HG02885 (cell line): ENCODE measurements around the gene MAP4K2.

Experiments used
- ATAC-seq: cut with Tn5 transposase; IDR thresholded peaks from one replicate; pipeline ENCODE4 v1.9.1; 2021; ENCODE audit warnings: mild to moderate bottlenecking; ENCODE audit not compliant: unreplicated experiment, poor library complexity

The MAP4K2 gene

DNA sequence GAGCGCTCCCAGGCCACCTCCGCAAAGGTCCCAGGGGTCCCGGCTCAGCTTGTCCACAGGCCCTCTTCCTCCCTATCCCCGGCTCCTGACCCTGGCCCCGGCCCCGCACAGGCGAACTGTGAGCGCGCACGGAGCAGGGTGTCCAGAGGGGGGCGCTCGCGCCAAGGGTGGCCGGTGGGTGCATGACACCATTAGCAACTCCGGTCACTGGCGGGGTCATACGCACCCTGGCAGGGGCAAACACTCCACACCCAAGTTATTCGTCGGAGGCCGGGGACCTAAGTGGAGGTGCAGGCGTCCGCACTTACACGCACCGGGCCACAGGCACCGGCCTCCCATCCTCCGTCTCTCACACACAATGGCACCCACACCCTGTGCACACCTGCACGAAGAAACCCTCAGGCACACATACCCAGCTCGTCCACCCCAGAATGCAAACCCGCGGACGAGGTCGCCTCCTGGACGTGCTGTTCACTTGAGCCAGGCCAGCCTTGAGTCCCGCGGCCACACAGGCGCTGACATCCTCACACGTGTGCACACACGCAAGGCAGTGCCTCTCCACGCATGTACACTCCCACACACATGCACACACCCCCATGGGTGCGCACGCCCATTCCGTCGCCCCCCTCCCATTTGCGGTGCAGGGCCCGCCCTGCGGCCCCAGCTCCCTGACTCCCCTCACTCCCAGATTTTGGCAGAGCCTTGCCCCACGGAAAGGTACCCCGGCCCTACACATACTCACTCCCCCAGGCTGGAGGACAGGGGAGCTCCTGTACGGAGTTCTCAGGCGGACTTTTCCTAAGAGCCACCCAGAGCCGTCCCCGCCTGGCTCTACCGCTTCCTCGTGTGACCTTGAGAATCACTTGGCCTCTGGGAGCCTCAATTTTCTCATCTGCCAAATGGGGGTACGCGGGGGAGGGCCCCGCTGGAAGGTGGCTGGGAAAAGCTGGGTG, 59.1 kb downstream of the MAP4K2 start, which contains the start of gene RASGRP2:
TSS of gene RASGRP2 (minus strand) at position 552 of the 953 bp plus-strand sequence. CDS start 1,276 bp downstream, outside the sequence.
- no peak for ATAC-seq

DNA sequence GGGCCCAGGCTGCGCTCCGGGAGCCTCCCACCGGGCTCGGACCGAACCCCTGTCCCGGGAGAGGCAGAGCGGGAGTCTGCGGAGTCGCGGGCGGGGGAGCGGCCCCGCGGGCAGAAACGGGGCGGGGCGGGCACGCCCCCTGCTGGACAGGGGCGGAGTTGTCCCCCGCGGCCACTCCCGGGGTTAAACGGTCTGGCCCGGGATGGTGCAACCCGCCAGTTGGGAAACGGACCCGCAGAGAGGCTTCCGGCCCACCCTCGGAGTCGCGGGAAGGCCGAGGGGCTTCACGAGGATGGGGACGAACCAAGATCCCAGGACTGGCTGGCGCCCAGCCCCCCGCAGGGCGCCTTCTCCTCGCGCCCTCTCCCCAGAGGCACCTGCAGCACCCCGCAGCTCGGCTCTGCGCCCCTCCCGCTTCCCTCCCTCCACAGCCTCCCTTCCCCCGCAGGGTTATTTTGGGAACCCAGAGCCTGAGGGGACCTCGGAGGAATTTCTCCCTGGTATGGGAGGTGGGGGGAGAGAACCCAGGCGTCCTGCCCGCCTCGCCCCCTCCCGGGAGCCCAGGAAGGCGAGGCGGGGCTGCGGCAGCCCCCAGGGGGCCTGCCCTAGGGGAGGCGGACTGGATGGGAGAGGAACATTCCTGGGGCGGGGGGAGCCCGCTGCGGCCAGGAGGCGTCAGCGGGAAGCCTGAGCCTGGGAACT, 60.0 kb downstream of the MAP4K2 start:
- peak; percentile 45 for ATAC-seq

DNA sequence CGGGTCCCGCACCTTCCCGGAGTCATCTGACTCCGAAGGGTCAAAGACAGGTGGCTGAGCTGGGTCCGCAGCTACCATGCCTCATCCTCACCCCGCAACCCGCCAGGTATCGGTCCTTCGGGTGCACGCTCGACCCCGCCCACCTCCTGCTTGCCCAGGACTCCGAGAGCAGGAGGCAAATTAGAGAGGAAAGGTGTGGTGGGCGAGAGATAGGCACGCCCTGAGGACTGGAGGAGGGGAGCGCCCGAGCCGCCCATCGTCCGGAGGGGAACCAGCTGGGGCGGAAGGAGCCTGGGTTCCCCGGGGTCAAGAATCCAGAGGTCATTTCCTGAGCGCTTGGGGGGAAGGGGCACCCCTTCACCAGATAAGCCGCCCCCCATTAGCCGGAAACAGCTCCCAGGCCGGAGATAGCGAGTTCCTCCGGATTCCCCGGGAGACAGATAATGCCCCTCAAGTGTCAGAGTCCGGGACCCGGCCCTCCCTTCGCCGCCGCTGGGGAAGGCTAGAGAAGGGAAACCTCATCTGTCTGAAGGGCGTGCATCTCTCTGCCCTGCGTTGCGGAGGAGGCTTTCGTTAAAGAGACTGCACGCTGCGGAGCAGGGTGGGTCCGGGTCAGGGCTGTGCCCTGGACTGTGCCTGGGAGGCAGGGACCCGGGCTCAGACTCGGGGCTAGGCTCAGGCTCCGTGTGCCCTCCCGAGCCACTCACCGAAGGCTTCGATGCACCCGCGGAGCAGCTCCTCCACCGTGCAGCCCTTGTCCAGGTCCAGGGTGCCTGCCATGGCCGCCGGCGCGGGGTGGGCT, 60.7 kb downstream of the MAP4K2 start:
- ATAC-seq, result peak; percentile 17

DNA sequence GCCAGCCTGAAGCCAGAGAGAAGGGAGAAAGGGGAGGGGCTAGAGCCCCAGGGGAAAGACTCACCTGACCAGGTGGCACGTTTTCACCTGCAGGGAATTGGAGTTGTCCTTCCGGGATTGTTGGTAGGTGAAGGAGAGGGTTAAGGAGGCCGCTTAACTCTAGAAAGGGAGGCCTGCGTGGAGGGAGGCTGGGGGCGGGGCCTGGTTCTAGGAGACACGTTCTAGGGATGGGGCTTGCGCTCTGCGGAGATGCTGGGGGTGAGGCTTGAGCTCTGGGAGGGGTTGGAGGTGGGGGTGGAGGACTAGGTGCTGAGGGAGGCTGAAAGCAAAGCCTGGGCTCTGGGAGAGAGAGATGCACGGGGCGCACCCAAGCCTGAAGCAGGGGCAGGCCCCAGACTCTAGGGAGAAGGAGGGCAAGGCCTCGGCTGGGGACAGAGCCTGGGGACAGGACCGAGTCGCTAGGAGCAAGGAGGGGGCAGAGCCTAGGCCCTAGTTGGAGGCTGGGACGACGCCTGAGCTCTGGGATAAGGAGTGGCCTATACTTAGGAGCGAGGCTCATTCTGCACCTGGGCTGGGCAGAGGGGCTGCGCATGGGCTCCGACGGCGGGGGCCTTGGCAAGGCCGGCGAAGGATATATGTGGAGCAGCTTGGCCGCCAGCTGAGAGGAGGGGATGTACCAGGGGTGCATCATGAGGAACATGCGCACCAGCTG, 61.5 kb downstream of the MAP4K2 start:
- no peak for ATAC-seq

DNA sequence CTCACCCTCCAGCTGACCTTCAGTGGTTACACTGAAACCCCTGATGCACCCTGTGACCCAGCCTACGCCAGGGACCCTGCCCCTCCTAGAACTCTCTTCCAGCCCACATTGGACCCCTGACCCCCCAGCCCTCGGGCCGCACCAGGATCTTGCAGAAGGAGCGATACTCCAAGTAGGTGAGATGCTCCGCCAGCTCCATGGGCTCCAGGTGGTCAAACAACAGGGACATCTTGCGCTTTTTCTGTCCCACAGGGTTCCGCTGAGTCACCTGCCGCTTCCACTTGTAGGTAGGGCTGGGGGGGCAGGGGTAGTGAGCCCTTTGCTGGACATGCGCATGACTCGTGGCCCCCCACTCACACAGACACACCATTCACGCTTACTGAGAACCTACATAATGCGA, 63.1 kb downstream of the MAP4K2 start:
- no peak for ATAC-seq

DNA sequence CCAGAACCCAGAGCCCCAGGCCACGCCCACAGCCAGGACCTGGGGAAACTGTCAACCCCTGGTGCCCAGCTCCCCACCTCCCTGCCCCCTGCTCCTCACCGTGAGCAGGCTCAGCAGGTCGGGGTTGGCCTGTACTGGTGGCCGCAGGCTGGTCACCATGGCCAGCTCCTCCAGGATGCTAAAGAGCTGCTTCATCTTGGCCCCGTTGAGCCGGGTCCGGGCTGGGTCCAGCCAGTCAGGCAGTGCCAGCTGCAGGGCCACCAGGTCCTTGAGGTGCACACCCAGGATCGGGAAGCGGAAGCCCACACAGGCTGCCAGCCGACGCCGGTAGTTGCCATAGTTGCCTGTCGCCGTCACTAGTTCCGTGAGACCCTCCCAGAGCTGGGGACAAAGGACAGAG, 66.4 kb downstream of the MAP4K2 start:
- no peak for ATAC-seq

DNA sequence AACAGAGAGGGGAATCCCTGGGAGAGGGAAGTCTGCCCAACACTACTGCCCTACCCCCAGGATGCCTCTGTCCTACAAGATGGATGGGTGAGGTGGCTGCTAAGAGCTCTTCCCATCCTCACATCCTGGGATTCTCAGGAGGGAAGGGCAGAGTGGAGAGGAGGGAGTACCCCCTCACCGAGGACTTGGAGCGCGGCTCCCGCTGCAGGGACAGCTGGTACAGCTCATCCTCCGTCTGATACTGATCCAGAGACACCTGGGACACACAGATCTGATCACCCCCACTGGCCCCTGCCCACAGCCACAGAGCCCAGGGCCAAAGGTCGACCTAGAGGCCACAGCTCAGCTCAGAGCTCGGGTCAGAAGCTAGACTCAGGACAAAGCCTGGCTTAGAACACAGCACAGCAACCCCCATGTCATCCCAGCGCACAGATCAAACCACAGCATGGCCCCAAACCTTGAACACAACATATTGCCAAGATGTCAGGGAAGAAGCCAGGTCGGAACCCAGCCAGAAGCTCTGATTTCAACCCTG, 67.2 kb downstream of the MAP4K2 start:
- no peak for ATAC-seq
